HG03521 (cell line): ENCODE data around the gene PEBP1.

Source experiments
- ATAC-seq: cut with Tn5 transposase; IDR thresholded peaks from one replicate; pipeline ENCODE4 v1.9.1; 2021; ENCODE audit warnings: mild to moderate bottlenecking, moderate library complexity; ENCODE audit not compliant: unreplicated experiment

PEBP1 gene

DNA sequence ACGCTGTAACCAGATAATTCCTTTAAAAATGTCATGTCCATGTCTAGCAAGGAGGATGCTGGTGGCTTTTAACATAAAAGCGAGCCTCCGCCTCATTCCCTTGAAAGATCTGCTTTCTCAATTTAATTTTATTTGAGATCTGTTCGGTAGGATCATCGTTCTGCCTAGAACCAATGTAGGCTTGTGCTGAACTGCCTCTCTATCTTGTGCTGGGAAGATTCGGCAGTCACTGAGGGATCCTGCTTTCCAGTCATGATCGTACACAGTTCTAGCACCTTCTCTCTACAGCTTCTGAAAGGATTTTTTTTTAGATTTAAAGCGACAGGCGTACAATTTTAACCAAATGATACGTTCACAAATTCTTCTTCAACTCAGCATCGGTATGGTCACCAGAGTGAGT lies 54.3 kb downstream of the PEBP1 start:
- no peak for ATAC-seq

DNA sequence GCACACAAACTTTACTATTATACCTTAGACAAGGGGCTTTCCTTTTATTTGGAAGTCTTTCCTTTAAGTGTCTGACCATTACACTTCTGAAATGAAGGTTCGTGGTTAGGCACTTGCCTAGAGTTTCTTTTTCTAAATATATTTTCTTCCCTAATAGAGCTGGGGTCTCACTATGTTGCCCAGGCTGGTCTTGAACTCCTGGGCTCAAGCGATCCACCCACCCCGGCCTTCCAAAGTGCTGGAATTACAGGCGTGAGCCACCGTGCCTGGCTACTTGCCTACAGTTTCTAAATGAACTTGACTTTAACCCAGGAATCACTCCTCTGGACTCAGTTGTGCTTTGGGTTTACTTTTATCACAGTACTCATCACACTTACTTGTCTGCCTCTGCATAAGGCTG lies 57.6 kb downstream of the PEBP1 start:
- ATAC-seq: no peak

DNA sequence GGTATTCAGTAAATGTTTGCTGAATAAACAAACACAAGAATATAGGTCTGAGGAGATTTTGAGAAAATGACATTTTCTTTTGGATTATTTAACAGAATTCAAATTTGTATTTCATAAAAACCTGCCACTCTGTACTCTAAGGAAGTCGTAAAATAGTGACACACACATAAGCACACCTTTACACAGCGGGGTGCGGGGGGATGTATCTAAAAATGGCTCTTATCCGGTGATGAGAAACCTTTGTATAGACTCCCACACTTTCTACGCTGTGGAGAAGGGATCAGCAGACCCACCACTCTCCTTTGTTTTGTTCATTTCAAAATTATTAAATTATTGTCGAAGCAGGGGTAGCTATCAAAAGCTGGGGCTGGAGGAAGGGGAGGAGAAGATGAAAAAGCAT lies 58.0 kb downstream of the PEBP1 start:
- no peak for ATAC-seq
